Stomach (tissue), 4 donors: Measurements from ENCODE around the gene SEC11A.
"Not testable (repeated sequence)": the region's sequence is repeated elsewhere in the genome, so short reads cannot be mapped to it uniquely, and the experiment has no call there.

Experiments used
- EP300 ChIP-seq: sonication (generic); formaldehyde crosslinking; IDR thresholded peaks from one replicate; pipeline ENCODE4 v1.6.1; 2017; ENCODE audit warnings: antibody characterized with exemption
- POLR2A ChIP-seq, 4 donors: fragments of 450-650 bp; IDR thresholded peaks; one replicate each; pipeline ENCODE4 v1.6.1; 2016; ENCODE audit warnings: antibody characterized with exemption in 4 of 4, control low read depth in 2 of 4, mild to moderate bottlenecking in 1 of 4, moderate library complexity in 1 of 4
- POLR2AphosphoS5 ChIP-seq, 3 donors: sonication (generic); formaldehyde crosslinking; IDR thresholded peaks; one replicate each; pipeline ENCODE4 v1.6.1; 2016; ENCODE audit warnings: antibody characterized with exemption in 3 of 3
- TF ChIP-seq, protein P1 (sequence below), 7 experiments: fragments of 450-650 bp in 4 of 7; fragments of 200-600 bp in 3 of 7; sonication (generic) in 3 of 7; IDR thresholded peaks; one replicate each; pipeline ENCODE4 v1.5.1; 2016 to 2019; ENCODE audit warnings: antibody characterized with exemption in 7 of 7, control low read depth in 2 of 7, mild to moderate bottlenecking in 1 of 7

DNA sequence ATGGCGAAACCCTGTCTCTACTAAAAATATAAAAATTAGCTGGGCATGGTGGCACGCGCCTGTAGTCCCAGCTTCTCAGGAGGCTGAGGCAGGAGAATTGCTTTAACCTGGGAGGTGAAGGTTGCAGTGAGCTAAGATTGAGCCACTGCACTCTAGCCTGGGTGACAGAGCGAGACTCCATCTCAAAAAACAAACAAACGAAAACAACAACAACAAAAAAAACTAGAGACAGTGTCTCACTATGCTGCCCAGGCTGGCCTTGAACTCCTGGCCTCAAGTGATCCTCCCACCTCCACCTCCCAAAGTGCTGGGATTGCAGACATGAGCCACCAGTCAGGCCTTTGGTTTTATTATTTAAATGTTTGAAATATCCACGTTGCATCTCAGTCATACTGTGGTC lies 35.8 kb upstream of the SEC11A start:
- TF ChIP-seq, protein P1, sequence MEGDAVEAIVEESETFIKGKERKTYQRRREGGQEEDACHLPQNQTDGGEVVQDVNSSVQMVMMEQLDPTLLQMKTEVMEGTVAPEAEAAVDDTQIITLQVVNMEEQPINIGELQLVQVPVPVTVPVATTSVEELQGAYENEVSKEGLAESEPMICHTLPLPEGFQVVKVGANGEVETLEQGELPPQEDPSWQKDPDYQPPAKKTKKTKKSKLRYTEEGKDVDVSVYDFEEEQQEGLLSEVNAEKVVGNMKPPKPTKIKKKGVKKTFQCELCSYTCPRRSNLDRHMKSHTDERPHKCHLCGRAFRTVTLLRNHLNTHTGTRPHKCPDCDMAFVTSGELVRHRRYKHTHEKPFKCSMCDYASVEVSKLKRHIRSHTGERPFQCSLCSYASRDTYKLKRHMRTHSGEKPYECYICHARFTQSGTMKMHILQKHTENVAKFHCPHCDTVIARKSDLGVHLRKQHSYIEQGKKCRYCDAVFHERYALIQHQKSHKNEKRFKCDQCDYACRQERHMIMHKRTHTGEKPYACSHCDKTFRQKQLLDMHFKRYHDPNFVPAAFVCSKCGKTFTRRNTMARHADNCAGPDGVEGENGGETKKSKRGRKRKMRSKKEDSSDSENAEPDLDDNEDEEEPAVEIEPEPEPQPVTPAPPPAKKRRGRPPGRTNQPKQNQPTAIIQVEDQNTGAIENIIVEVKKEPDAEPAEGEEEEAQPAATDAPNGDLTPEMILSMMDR (IDR thresholded peaks at IDR 0.05) = not testable (repeated sequence)
- not testable (repeated sequence) for TF ChIP-seq EP300; POLR2A (IDR thresholded peaks at IDR 0.05); POLR2AphosphoS5 (IDR thresholded peaks at IDR 0.05)
